T follicular helper cell (primary cell): ENCODE data around the gene VAC14.
A peak's percentile ranks its signal among the peaks of the same experiment; 100 is the strongest.

Experiments used
- DNase-seq: peaks from one replicate; pipeline ENCODE4 v3.0.0-alpha.2; 2020; ENCODE audit warnings: low read depth

Gene VAC14

GRCh38 chr16:70786020-70786755 is 14.8 kb downstream of the VAC14 start:
- no peak for DNase-seq

- no peak for DNase-seq
These were observed 16.0 kb downstream of the VAC14 start for GRCh38 chr16:70784692-70785555.

DNA sequence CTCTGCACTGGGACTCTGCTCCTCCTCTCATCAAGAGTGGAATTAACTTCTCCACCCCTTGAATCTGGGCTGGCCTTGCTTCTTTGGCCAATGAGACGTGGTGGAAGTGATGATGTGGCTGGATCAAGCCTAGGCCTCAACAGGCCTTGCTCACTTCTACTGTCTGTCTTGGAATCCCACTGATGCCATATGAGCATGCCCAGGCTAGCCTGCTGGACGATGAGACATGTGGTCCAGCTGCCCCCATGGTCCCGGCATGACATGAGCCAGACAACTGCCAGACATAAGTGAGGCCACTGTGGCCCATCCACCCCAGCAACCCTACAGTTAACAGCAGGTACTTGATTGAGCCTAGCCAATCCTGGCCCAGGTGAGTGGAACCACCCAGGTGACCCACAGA is 18.7 kb downstream of the VAC14 start:
- no peak for DNase-seq

GRCh38 chr16:70781800-70782199 is 19.2 kb downstream of the VAC14 start:
- no peak for DNase-seq

- DNase-seq = no peak
These were observed 20.4 kb downstream of the VAC14 start for GRCh38 chr16:70780546-70780945.

- no peak for DNase-seq
These were observed 21.6 kb downstream of the VAC14 start for GRCh38 chr16:70779361-70779760.

GRCh38 chr16:70778901-70779309 is 22.1 kb downstream of the VAC14 start:
- DNase-seq = no peak

DNA sequence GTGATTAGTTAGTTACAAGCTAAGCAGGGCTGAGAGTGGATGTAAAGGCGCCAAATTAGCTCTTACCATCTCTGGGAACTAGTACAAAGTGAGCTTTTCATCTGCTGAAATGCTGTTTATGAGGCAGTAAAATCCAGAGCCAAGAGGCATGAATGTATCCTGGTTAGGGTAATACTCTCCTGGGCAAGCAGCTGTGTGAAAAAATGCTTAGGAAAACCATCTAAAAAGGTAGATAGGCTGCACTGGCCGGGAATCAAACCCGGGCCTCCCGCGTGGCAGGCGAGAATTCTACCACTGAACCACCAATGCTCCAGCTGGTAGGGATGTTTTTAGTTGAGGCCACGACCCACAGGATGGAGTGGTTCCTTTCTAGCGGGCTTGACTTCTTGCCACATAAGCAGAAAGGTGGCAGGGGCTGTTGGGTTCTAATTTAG is 23.0 kb downstream of the VAC14 start:
- no peak for DNase-seq

DNA sequence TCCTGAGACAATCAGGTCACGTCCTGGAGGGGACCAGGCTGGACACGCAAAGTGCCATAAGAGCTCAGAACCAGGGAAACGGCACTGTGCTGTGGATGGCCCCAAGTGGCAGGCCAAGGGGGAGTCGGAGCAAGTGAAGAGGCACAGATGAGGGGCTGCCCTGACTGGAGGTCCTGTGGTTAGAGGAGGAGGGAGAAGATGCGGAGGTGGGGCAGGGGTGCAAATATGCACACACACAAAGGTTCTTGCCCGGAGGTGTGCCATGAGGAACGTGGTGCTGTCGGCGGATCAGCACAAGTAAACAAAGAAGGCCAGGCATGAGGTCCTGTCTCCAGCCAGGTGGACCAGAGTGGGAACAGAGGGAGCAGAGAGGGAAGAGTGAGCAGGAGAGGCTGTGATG is 23.5 kb downstream of the VAC14 start:
- no peak for DNase-seq

DNA sequence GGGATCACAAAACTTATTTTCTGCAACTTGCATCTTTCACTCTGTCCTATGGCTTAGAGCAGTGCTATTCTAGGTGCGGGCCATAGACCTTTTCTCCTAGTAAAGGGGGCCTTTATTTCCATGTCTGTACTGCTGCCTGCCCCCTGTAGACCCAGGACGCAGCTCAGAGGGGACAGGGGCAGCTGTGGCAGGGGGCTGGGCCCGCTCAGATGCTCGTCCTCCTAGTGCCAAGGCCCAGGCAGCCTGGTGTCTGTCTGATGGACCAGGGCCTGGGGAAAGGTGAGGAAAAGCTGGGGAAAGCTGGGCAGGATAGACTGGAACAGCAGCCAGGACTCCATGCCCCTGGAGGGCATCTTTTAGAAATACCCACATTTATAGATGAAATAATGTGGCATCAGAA is 25.6 kb downstream of the VAC14 start:
- DNase-seq = no peak

DNA sequence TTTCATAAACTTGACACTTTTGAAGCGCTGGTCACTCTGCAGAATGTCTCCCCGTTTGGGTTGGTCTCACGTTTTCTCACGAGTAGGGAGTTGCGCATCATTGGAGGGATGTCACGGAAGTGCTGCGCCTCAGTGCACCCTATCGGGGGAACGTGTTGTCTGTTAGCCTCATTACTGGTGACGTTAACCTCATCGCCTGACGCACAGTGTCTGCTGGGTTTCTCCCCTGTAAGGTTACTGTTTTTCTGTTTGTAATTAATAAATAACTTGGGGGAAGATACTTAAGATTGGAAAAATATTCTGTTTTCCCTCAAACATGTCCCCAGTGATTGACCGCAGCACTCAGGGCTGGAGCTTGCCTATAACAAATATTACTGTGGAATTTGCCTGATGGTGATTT is 26.7 kb downstream of the VAC14 start:
- DNase-seq = no peak

- no peak for DNase-seq
These were observed 28.5 kb downstream of the VAC14 start for GRCh38 chr16:70772493-70772892.

DNA sequence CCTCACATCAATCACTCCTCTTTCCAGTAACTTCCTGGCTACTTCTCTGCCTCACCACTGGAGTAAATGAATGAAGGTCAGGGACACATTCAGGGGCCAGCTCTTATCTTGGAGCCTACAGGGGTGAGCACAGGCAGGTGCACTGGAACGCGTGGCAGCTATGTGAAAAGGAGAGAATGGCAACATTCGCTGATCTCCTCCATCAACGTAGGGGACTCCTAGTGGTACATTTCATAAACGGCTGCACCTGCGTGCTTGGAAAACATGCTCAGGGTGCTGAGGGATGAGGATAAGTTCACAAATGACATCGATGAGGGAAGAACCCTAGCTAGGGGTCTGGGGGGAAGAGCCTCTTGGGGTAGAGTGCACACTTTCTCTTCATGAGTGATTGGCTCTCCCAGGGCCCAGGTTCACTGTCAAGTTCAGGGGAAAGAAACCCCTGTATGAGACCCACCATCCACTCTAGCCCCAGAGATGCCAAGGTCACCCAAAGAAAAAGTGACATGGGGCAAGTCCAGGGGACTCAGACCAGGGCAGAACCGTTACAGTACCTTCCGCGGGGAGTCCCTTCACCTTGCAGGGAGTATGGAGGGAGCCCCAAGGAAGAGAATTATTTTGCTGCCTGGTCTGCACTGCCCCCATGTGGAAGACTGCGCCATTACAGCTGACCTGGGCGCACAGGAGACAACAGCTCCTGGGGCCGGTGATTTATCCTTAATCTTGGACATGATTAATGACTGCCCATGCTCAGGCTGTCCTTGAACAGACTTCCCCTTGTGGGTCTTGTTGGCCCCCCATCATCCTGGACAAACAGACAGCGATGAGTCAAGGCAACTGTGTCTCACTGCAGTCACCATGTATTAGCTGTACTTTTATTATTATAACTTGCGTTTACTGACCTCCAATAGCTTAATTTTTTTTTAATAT is 30.1 kb downstream of the VAC14 start:
- peak; percentile 25 for DNase-seq

DNA sequence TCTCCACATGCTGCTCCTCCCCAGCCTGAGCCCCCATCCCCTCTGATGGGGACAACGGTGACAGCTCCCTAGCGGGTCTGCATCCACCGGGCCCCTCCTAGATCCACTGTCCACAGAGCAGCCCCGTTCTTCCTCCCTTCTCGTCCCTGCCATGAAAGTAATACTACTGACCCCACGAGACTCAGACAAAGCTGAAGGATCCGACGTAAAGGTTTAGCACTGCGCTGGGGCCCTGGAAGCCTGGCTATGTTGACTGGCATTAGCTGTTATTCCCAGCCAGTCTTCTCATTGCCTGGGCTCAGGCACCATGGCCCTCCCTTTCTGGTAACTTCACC is 30.7 kb downstream of the VAC14 start:
- DNase-seq = no peak

DNA sequence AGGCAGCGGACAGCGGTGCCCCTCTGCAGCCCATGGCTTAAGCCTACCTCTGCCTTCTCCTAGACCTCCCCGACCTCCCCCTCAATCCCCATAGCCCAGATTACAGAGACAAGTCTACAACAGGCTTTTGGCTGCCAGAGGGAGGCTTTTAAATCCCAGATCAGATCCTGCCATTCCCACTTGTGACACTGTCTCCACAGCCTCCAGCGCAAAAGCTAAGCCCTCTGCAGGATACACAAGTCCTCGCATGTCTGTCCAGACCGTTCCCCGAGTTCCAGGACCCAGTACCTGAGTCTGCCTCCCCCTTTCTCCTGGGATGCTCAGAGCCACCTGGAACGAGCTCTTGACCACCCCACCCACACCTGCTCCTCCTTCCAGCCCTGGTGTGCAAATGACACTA is 31.2 kb downstream of the VAC14 start:
- no peak for DNase-seq

GRCh38 chr16:70769131-70769530 is 31.8 kb downstream of the VAC14 start:
- no peak for DNase-seq

DNA sequence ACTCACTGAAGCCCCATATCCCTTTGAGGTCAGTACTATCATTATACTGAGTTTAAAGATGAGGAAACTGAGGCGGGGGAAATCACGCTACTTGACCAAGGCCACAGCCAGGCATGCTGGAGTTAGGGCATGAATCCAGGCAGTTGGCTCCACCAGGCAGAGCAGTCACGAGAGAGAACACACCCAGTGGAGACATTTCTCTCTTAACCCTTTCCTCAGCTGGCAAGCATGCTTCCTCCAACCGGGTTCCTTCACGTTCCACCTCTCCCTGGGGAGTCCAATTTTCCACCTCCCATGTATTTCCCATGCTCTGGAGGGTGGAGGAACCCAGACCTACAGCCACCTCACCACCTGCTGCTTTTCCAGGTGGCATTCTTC is 32.8 kb downstream of the VAC14 start:
- no peak for DNase-seq

DNA sequence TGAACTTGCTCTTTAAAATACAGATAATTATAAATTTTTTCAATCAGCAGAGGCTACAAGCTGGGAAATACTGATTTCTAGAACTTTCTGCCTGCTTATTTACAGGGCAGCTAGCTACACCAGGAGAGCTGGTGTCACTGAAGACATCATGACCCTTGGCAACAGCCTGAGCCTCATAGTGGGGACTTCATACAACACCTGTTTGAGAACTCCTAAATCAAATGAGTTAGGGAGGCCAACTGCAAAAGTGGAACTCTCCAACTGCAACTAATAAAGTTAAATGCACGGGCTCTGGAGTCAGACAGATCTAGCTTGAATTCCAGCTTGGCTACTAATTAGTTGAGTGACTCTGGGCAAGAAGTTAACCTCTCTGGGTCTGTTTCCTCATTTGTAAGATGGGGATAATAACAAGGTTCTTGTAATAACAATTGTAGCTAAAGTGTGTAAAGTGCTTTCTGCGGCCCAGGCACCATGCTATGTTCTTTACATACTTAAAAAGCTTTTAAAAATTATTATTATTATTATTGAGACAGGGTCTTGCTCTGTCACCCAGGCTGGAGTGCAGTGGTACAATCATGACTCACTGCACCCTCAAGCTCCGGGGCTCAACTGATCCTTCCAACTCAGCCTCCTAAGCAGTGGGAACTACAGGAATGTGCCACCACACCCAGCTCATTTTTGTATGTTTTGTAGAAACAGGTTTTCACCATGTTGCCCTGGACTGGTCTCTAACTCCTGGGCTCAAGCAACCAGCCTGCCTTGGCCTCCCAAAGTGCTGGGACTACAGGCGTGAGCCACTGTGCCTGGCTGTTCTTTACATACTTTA is 33.4 kb downstream of the VAC14 start:
- DNase-seq = no peak

GRCh38 chr16:70766658-70767057 is 34.3 kb downstream of the VAC14 start:
- no peak for DNase-seq

- DNase-seq = no peak
These were observed 34.8 kb downstream of the VAC14 start for GRCh38 chr16:70766176-70766575.

GRCh38 chr16:70765491-70765890 is 35.5 kb downstream of the VAC14 start:
- DNase-seq = no peak

- DNase-seq = no peak
These were observed 36.3 kb downstream of the VAC14 start for GRCh38 chr16:70764632-70765031.
